HG03095 (cell line): ENCODE results near the gene MC1R.
A peak's percentile ranks its signal among the peaks of the same experiment; 100 is the strongest.
"Not testable (repeated sequence)": the region's sequence is repeated elsewhere in the genome, so short reads cannot be mapped to it uniquely, and the experiment has no call there.

Experiments
- ATAC-seq: cut with Tn5 transposase; IDR thresholded peaks from one replicate; pipeline ENCODE4 v1.9.1; 2021; ENCODE audit warnings: moderate library complexity; ENCODE audit not compliant: unreplicated experiment

The MC1R gene

GRCh38 chr16:89934019-89934418 lies 15.4 kb downstream of the MC1R start:
- ATAC-seq, result not testable (repeated sequence)

DNA sequence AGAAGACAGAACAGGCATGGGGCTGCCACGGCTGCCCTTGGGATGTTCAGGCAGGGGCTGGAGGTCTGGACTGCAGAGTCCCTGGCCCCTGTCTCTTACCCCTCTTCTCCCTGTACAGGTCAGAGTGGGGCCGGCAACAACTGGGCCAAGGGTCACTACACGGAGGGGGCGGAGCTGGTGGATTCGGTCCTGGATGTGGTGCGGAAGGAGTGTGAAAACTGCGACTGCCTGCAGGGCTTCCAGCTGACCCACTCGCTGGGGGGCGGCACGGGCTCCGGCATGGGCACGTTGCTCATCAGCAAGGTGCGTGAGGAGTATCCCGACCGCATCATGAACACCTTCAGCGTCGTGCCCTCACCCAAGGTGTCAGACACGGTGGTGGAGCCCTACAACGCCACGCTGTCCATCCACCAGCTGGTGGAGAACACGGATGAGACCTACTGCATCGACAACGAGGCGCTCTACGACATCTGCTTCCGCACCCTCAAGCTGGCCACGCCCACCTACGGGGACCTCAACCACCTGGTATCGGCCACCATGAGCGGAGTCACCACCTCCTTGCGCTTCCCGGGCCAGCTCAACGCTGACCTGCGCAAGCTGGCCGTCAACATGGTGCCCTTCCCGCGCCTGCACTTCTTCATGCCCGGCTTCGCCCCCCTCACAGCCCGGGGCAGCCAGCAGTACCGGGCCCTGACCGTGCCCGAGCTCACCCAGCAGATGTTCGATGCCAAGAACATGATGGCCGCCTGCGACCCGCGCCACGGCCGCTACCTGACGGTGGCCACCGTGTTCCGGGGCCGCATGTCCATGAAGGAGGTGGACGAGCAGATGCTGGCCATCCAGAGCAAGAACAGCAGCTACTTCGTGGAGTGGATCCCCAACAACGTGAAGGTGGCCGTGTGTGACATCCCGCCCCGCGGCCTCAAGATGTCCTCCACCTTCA lies 16.2 kb downstream of the MC1R start:
- no peak for ATAC-seq

GRCh38 chr16:89935620-89936019 lies 17.0 kb downstream of the MC1R start:
- not testable (repeated sequence) for ATAC-seq

GRCh38 chr16:89936034-89936433 lies 17.4 kb downstream of the MC1R start:
- ATAC-seq, result no peak

DNA sequence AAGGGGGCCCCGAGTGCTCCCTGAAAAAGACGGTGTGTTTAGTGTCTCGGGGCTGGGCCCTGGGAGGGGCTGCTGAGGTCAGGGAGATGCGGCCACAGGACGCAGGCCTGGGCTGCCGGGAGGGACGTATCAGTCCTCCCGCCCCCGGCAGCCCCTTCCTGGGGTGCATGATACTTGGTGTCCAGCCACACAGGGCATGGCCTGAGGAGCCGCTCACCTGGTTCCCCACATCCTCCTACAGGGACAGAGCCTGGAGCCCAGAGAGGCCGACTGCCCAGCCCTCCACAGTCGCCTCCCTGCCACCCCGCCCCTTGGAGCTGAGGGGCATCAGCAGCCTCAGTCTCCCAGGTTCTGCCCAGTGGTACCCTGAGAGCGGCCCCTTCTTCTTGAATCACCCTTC lies 17.8 kb downstream of the MC1R start:
- no peak for ATAC-seq

DNA sequence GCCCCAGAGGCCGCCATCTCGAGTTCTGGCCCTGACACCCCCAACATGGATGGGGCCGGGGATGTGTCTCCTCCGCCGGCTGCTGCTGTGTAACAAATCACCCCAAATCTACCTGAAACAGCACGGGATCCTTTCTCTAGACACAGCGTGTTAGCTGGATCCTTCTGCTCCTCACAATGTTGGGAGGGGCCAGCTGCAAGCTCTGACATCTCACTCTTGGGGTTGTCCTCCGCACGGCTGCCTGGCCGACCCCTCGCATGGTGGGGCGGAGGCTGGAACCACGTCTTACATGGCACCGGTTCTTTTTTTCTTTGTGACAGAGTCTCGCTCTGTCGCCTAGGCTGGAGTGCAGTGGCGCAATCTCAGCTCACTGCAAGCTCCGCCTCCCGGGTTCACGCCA lies 18.3 kb downstream of the MC1R start:
- ATAC-seq, result no peak

DNA sequence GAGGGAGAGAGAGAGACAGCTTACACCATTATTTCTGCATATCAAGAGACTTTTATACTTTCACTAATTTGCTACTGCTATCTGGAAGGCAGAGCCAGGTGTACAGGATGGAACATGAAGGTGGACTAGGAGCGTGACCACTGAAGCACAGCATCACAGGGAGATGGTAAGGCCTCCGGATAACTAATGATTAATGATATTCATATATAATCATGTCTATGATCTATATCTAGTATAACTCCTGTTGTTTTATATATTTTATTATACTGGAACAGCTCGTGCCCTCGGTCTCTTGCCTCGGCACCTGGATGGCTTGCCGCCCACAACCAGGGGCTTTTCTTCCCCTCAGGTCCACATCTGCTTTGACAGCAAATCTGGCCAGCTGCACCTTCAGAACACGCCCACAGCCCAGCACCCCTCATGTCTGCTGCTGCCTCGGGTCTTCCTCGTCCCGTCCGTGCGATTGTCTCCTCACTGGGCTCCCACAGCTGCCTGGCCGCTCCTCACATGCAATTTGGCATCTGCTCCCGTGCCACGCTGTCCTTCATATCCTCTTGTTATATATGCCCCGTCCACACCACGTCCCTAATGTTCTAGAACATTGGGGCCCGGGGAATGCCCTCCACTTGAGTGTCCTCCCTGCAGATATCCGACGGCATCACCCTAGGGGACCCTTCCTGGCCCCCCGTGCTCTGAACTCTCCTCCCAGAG lies 19.7 kb downstream of the MC1R start:
- ATAC-seq, result no peak

- no peak for ATAC-seq
Measured at GRCh38 chr16:89944773-89945172, 26.1 kb downstream of the MC1R start.

GRCh38 chr16:89945654-89946053 lies 27.0 kb downstream of the MC1R start:
- no peak for ATAC-seq

DNA sequence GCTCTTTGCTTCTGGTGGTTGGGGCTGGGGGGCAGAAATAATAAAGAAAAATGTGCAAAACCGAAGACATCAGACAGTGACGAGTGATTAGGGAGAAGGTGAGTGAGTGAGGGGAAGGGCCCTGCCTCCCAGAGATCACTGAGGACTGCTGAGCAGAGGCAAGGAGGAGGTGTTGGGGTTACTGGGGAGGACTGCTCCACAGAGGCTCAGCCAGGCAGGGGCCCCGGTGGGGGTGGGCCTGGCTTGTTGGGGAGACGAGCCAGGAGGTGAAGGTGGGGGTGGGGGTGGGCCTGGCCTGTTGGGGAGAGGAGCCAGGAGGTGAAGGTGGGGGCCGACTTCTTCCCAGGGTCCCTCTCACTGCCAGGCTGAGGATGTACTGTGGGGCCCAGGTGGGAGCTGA lies 27.9 kb downstream of the MC1R start:
- ATAC-seq, result no peak

- ATAC-seq, result no peak
Measured at GRCh38 chr16:89949121-89949742, 30.6 kb downstream of the MC1R start.

- no peak for ATAC-seq
Measured at GRCh38 chr16:89949756-89950155, 31.1 kb downstream of the MC1R start.

- no peak for ATAC-seq
Measured at GRCh38 chr16:89951509-89951908, 32.8 kb downstream of the MC1R start.

DNA sequence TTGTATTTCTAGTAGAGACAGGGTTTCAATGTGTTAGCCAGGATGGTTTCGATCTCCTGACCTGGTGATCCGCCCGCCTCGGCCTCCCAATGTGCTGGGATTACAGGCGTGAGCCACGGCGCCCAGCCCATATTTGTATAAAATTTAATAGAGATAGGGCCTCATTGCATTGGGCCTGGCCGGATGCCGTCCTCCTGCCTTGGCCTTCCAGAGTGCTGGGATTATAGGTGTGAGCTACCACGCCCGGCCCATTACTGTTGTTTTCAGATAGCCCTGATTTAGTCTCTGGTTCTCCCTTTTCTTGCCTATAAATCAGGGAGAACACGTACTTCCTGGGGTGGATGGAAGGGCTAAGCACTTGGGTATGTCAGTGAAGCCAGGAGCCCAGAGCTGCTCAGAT lies 33.4 kb downstream of the MC1R start:
- no peak for ATAC-seq

- no peak for ATAC-seq
Measured at GRCh38 chr16:89952551-89952950, 33.9 kb downstream of the MC1R start.

DNA sequence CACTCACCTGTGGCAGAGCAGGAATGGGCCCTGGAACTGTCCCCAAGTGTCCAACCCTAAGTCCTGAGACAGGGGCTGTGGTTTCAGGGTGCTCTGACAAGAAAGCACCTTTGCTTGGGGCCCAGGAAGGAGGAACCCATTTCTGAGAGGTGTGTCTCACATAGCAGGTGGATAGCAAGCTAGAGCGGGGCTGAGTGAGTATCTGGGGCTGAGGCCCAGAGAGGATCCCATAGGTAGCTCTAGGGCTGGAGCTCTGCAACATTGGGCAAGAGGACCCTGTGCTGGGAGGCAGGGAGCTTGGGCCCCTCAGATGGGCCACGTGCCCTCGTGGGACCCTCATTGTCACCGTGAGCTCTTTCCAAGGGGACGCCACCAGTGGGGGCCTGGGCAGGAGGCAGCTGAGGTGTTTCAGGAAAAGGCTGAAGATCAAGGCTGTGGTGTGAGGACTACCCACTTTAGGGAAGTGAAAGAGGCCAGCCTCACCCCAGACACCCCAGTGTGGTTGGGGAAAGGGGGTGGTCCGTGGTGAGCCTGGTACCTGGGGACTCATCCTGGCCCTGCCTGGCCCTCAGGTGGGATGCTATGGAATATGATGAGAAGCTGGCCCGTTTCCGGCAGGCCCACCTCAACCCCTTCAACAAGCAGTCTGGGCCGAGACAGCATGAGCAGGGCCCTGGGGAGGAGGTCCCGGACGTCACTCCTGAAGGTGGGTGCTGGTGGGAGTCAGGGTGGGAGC lies 35.2 kb downstream of the MC1R start:
- ATAC-seq, result peak; percentile 62

DNA sequence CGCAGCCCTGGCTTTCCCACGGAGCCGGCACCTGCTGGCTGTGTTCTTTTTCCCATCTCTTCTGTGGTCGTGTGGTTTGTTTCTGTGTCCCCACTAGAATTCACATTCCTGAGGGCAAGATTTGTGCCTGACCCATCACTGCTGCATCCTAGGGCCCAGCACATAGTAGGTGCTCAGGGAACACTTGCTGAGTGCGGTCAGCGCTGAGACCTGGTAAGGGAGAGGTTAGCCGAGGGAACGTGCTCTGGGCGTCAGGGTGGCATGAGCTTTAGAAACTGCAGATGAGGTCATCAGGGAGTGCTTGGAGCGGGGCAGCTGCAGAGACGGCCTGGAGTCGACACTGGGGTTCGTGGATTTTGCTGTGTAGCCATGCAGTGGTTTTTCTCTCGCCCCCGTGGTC lies 35.8 kb downstream of the MC1R start:
- no peak for ATAC-seq

DNA sequence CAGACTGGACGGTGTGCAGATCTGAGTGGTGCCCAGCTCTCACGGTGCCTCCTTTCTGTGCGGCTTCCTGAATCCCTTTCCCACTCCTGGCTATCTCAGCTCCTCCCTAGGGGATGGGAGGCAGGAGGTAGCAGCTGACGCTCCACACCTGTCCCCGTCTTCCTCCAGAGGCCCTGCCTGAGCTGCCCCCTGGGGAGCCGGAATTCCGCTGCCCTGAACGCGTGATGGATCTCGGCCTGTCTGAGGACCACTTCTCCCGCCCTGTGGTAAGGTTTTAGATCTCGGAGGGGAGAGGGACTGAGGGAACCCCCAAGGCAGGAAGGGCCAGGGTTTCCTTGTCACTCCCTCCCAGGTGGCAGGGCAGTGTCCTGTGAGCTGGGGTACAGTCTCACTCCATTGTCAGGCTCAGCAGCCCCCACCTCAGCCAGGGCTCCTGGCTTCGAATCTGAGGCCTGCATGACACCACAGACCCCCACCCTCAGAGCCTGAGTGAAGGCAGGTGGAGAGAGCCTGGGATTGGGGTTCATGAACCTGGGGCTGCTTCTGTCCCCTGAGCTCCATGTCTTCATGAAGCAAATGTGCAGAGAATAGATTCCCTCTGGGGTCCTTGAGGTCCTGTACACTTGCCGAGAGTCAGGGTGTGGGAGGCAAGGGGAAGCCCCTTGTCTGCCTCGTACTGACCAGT lies 36.5 kb downstream of the MC1R start:
- ATAC-seq, result no peak

DNA sequence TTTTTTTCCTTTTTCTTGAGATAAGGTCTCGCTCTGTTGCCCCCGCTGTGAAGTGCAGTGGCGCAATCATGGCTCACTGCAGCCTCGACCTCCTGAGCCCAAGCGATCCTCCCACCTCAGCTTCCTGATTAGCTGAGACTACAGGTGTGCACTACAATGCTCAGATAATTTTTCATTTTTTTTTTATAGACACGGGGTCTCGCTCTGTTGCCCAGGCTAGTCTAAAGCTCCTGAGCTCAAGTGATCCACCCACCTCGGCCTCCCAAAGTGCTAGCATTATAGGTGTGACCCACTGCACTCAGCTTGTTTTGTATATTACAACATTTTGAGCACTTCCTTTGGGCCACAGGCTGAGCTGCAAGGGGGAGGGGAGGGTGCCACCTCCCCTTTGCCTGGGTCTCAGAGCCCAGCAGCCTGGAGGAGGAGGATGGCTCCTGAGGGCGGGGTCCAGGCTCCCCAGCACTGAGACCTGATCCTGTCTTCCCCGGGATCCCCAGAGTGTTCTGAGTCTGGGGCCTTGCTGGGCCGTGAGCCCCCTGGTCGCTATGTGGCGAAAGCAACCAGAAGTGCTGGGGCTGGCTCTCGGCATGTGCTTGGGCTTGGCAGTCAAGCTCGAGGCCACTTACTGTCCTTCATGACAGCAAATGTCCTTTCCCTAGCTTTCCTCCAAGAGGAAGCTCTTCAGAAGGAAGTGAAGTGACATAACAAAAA lies 38.0 kb downstream of the MC1R start:
- ATAC-seq, result no peak
